OCI-LY1 (cell line): Measurements from ENCODE around the gene CCDC146.

Experiments
- H2AFZ ChIP-seq: fragments of 200-600 bp; sonication (generic), shearing (Covaris generic); 2 replicates; pipeline ENCODE4 v1.6.0; 2014; ENCODE audit warnings: antibody characterized with exemption, mild to moderate bottlenecking, low read length
- H3F3A ChIP-seq: fragments of 200-600 bp; sonication (generic), shearing (Covaris generic); 2 replicates; pipeline ENCODE4 v1.6.0; 2014; ENCODE audit warnings: mild to moderate bottlenecking, antibody characterized with exemption, low read length, moderate library complexity; ENCODE audit not compliant: insufficient read depth
- H3K27ac ChIP-seq: fragments of 200-600 bp; sonication (generic); 2 replicates; pipeline ENCODE4 v1.5.1; 2014; ENCODE audit warnings: low read length, mixed run types, mild to moderate bottlenecking, low read depth; ENCODE audit not compliant: poor library complexity, severe bottlenecking
- H3K27me3 ChIP-seq: fragments of 200-600 bp; sonication (generic); 2 replicates; pipeline ENCODE4 v1.6.0; 2014; ENCODE audit warnings: antibody characterized with exemption, mild to moderate bottlenecking, low read length, moderate library complexity; ENCODE audit not compliant: insufficient read depth
- H3K36me3 ChIP-seq: fragments of 200-600 bp; sonication (generic); 2 replicates; pipeline ENCODE4 v1.6.1; 2014; ENCODE audit warnings: mild to moderate bottlenecking, antibody characterized with exemption, low read length, moderate library complexity, mixed read lengths; ENCODE audit not compliant: insufficient read depth
- H3K4me1 ChIP-seq: fragments of 200-600 bp; sonication (generic); 2 replicates; pipeline ENCODE4 v1.5.1; 2014; ENCODE audit warnings: mild to moderate bottlenecking, low read length, moderate library complexity; ENCODE audit not compliant: insufficient read depth, severe bottlenecking
- H3K4me2 ChIP-seq: fragments of 200-600 bp; sonication (generic), shearing (Covaris generic); 2 replicates; pipeline ENCODE4 v1.6.1; 2014; ENCODE audit warnings: low read length
- H3K4me3 ChIP-seq: fragments of 200-600 bp; sonication (generic); 2 replicates; pipeline ENCODE4 v1.5.1; 2014; ENCODE audit warnings: low read length, low read depth, mild to moderate bottlenecking, mixed read lengths; ENCODE audit not compliant: poor library complexity, severe bottlenecking
- H3K79me2 ChIP-seq: fragments of 200-600 bp; shearing (Covaris generic); 2 replicates; pipeline ENCODE4 v1.6.1; 2016; ENCODE audit warnings: mixed run types, low read length, mixed read lengths; ENCODE audit not compliant: insufficient read depth
- H3K9ac ChIP-seq: fragments of 200-600 bp; sonication (generic), shearing (Covaris generic); 2 replicates; pipeline ENCODE4 v1.6.1; 2014; ENCODE audit warnings: mild to moderate bottlenecking, low read length, mixed read lengths
- H3K9me2 ChIP-seq: fragments of 200-600 bp; sonication (generic), shearing (Covaris generic); 2 replicates; pipeline ENCODE4 v1.6.1; 2014; ENCODE audit warnings: low read depth, mild to moderate bottlenecking, low read length, mixed read lengths
- H3K9me3 ChIP-seq: fragments of 200-600 bp; shearing (Covaris generic); 2 replicates; pipeline ENCODE4 v1.6.1; 2014; ENCODE audit warnings: low read length, mixed read lengths
- H4K20me1 ChIP-seq: fragments of 200-600 bp; sonication (generic), shearing (Covaris generic); 2 replicates; pipeline ENCODE4 v1.6.0; 2016; ENCODE audit warnings: mild to moderate bottlenecking, low read length; ENCODE audit not compliant: insufficient read depth
- EZH2 ChIP-seq: fragments of 200-600 bp; sonication (generic), shearing (Covaris generic); IDR thresholded peaks from 2 replicates; pipeline ENCODE4 v1.8.0; 2017; ENCODE audit warnings: borderline replicate concordance, mixed run types, mild to moderate bottlenecking, antibody characterized with exemption, low read length, moderate library complexity, mixed read lengths
- TF ChIP-seq, protein P1 (sequence below): fragments of 200-600 bp; sonication (generic), shearing (Covaris generic); IDR thresholded peaks from 2 replicates; pipeline ENCODE4 v1.5.1; 2017; ENCODE audit warnings: mild to moderate bottlenecking, antibody characterized with exemption, low read length, moderate library complexity, mixed read lengths

The CCDC146 gene

DNA sequence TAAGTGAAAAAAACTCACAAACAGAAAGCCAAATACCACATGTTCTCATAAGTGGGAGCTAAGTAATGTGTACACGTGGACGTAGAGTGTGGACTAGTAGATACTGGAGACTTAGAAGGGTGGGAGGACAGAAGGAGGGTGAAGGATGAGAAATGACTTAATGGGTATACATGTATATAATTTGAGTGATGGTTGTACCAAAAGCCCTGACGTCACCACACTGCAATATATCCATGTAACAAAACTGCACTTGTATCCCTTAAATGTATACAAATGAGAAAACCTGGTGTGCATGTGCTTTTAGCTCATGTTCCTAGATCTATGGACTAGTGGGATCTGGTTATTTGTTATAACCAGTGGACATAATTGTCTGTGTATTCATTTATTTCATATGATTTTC lies 125.7 kb downstream of the CCDC146 start:
- no peaks in the 10 kb centered on the region for H3K4me1 ChIP-seq
- no peak overlapping the region for H3K4me3 ChIP-seq
- no peak overlapping the region for H3K4me2 ChIP-seq
- H4K20me1 ChIP-seq: no peaks in the 10 kb centered on the region
- no peaks in the 10 kb centered on the region for H3K9me2 ChIP-seq
- no peak for TF ChIP-seq EZH2
- TF ChIP-seq, protein P1, sequence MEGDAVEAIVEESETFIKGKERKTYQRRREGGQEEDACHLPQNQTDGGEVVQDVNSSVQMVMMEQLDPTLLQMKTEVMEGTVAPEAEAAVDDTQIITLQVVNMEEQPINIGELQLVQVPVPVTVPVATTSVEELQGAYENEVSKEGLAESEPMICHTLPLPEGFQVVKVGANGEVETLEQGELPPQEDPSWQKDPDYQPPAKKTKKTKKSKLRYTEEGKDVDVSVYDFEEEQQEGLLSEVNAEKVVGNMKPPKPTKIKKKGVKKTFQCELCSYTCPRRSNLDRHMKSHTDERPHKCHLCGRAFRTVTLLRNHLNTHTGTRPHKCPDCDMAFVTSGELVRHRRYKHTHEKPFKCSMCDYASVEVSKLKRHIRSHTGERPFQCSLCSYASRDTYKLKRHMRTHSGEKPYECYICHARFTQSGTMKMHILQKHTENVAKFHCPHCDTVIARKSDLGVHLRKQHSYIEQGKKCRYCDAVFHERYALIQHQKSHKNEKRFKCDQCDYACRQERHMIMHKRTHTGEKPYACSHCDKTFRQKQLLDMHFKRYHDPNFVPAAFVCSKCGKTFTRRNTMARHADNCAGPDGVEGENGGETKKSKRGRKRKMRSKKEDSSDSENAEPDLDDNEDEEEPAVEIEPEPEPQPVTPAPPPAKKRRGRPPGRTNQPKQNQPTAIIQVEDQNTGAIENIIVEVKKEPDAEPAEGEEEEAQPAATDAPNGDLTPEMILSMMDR: no peak
- no peaks in the 10 kb centered on the region for H3K9me3 ChIP-seq
- no peaks in the 10 kb centered on the region for H3K79me2 ChIP-seq
- no peak overlapping the region for H2AFZ ChIP-seq
- H3F3A ChIP-seq: no peaks in the 10 kb centered on the region
- no peaks in the 10 kb centered on the region for H3K36me3 ChIP-seq
- H3K9ac ChIP-seq: no peak overlapping the region
- no peaks in the 10 kb centered on the region for H3K27me3 ChIP-seq
- H3K27ac ChIP-seq: no peak overlapping the region

DNA sequence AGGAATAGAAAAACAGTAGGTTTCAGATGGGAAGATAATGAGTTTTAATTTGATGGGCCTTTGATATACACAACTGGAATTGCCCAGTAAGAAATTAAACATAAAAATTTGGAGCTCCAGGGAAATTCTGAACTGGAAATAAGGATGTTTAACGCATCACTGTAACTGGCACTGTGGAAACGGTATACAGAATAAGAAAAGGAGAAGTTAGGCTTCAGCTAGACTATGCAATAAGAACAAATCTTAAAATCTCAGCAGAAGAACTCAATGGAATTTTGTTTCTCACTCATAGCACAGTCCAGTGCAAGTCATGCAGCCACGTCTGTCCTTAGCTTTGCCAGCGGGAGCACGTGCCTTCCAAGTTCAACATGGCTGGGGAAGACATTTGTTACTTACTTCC lies 130.1 kb downstream of the CCDC146 start:
- H3K9ac ChIP-seq: no peak overlapping the region
- H4K20me1 ChIP-seq: no peaks in the 10 kb centered on the region
- H3K79me2 ChIP-seq: no peaks in the 10 kb centered on the region
- H2AFZ ChIP-seq: no peak overlapping the region
- no peaks in the 10 kb centered on the region for H3K27me3 ChIP-seq
- H3K36me3 ChIP-seq: no peaks in the 10 kb centered on the region
- H3K9me3 ChIP-seq: no peaks in the 10 kb centered on the region
- TF ChIP-seq, protein P1: no peak
- H3K9me2 ChIP-seq: no peaks in the 10 kb centered on the region
- H3K4me2 ChIP-seq: no peak overlapping the region
- H3F3A ChIP-seq: no peaks in the 10 kb centered on the region
- no peaks in the 10 kb centered on the region for H3K4me1 ChIP-seq
- no peak overlapping the region for H3K4me3 ChIP-seq
- no peak overlapping the region for H3K27ac ChIP-seq

DNA sequence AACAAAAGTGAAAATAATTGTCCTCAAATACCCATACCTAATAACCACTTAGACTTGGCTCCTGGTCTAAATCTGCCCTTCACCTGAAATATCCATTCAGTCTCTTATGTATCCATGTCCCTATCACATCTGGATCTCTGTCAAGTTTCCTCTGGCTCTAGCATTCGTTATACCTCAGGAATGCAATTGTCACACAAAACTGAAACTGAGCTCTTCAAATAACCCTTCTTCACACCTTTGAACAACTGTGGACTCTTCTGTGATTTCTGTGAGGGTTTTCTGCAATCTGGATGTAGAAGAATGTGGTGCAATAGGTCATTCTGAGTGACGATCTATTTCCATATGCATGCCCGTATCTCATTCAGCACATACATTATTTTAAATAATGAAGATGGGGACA lies 130.7 kb downstream of the CCDC146 start:
- Histone ChIP-seq H3K27me3 (no peaks in the 10 kb centered on the region), H3K4me3 (no peak overlapping the region), H3K9me3 (no peaks in the 10 kb centered on the region), H4K20me1 (no peaks in the 10 kb centered on the region), H3F3A (no peaks in the 10 kb centered on the region), H3K4me2 (no peak overlapping the region), H3K9ac (no peak overlapping the region), H2AFZ (no peak overlapping the region), H3K4me1 (no peaks in the 10 kb centered on the region), H3K36me3 (no peaks in the 10 kb centered on the region), H3K9me2 (no peaks in the 10 kb centered on the region), H3K27ac (no peak overlapping the region), H3K79me2 (no peaks in the 10 kb centered on the region)
- TF ChIP-seq, protein P1: no peak
- TF ChIP-seq EZH2: no peak
